Pancreas (tissue), 10 donors: Measurements from ENCODE around the gene CDH13. TPM values are rescaled to one million over a fixed set of nuclear protein-coding genes. Genes with fewer than 3 reads are reported as not detected.

Experiments used
- ATAC-seq, 4 donors: fragments of 200-7000 bp; cut with Tn5 transposase; one replicate each; pipeline versions ENCODE4 v1.8.0 to v1.9.1; 2020; ENCODE audit warnings: mild to moderate bottlenecking in 4 of 4, moderate library complexity in 4 of 4
- DNase-seq, 6 donors: peaks; one replicate each; pipeline ENCODE4 v3.0.0-alpha.2; 2020
- FAIRE-seq: peaks from 2 replicates; lab custom pipeline; 2012; peaks lifted over from hg19 to GRCh38; lab: Jason Lieb, UNC
- H3K27ac ChIP-seq, 4 donors: fragments of 200-600 bp; sonication (generic); 1 replicate in 3 of 4; 2 replicates in 1 of 4; pipeline versions ENCODE4 v1.5.0 to v1.8.0; 2020
- H3K27me3 ChIP-seq, 4 donors: fragments of 200-600 bp; one replicate each; pipeline ENCODE4 v1.8.0; 2021
- H3K36me3 ChIP-seq, 3 donors: fragments of 200-600 bp; sonication (generic) in 1 of 3; one replicate each; pipeline versions ENCODE4 v1.5.0 to v1.8.0; 2020 to 2021
- H3K4me1 ChIP-seq, 3 donors: fragments of 200-600 bp; one replicate each; pipeline ENCODE4 v1.8.0; 2021
- H3K4me3 ChIP-seq, 4 donors: fragments of 200-600 bp; sonication (generic) in 2 of 4; one replicate each; pipeline versions ENCODE4 v1.5.0 to v1.8.0; 2020 to 2021
- H3K9me3 ChIP-seq, 4 donors: fragments of 200-600 bp; one replicate each; pipeline ENCODE4 v1.8.0; 2021
- WGBS, 2 donors: extraction: QIAGEN DNeasy Blood & Tissue Kit; methylation state at CpG; one replicate each; pipeline ENCODE4 v1.1.7; 2013; 5-methylcytosine and 5-hydroxymethylcytosine counted together
- intact Hi-C, 3 donors: fragments of 100-400 bp; cut with DNase I; formaldehyde crosslinking; loops; one replicate each; pipeline versions ENCODE4 v1.11.1 to v1.14.2; 2022
- polyA plus RNA-seq, 2 donors: library from polyadenylated mRNA; stranded (reverse); fragments of 200-250 nt; gene quantifications; one replicate each; pipeline ENCODE4 v1.2.3, GENCODE V29; 2013
- total RNA-seq, 6 donors: library from RNA; stranded (reverse); fragmentation: NEBNext Ultra II Directional in 4 of 6; extraction: Animal tissue kit (Norgen Biotek cat#: 25700) in 4 of 6; gene quantifications; one replicate each; pipeline versions ENCODE4 v1.2.1 to v1.2.4, GENCODE V29; 2021 to 2023
- TF ChIP-seq, protein P1 (sequence below), 4 donors: fragments of 200-600 bp; sonication (generic) in 3 of 4; IDR thresholded peaks; one replicate each; pipeline versions ENCODE4 v1.5.0 to v1.8.0; 2021; ENCODE audit warnings: antibody characterized with exemption in 4 of 4
- donor health status: healthy with polysubstance abuse.
- donor health status: DM: no; HTN: no; CAD: no; lungs with moderate emphysema.
- donor health status: DM: no; HTN: no; CAD: no.
- donor health status: control.
- donor health status: control.
- donor health status: Bipolar disorder and iron deficiency.
- donor health status: DM: yes; HTN: yes; CAD: no.
- donor health status: DM: no; HTN: no; CAD: no.
- donor health status: DM: no; HTN: no; CAD: no.
- donor health status: DM: yes; HTN: yes; CAD: no.

The CDH13 gene
- total and polyA plus RNA-seq, 8 donors = 0.12 to 1.0 (median 0.37) TPM

DNA sequence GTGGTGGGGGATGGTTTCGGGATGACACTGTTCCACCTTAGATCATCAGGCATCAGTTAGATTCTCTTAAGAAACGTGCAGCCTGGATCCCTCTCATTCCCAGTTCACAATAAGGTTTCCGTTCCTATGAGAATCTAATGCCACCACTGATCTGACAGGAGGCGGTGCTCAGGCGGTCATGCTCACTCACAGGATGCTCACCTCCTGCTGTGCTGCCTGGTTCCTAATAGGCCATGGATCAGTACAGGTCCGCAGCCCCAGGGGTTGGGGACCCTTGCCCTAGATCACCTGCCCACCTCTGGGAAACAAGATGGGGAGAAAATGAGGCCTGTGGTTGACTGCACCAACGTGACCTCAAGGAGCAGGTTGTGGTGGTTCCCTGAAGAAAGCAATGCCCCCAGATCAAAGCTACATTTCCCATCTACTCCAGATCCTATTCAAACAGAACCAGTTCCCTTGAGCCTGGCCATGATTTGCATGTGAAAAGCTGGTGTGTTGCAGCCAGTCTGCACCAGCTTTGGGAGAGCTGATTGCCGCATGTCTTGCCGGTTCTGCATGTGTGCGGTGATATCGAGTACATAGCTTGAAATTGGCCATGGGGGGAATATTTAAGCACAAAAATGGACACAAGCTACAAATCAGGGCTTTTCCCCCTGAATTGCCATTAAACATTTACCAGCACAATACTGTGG is 997.8 kb downstream of the CDH13 start:
- TF ChIP-seq, protein P1, sequence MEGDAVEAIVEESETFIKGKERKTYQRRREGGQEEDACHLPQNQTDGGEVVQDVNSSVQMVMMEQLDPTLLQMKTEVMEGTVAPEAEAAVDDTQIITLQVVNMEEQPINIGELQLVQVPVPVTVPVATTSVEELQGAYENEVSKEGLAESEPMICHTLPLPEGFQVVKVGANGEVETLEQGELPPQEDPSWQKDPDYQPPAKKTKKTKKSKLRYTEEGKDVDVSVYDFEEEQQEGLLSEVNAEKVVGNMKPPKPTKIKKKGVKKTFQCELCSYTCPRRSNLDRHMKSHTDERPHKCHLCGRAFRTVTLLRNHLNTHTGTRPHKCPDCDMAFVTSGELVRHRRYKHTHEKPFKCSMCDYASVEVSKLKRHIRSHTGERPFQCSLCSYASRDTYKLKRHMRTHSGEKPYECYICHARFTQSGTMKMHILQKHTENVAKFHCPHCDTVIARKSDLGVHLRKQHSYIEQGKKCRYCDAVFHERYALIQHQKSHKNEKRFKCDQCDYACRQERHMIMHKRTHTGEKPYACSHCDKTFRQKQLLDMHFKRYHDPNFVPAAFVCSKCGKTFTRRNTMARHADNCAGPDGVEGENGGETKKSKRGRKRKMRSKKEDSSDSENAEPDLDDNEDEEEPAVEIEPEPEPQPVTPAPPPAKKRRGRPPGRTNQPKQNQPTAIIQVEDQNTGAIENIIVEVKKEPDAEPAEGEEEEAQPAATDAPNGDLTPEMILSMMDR (IDR thresholded peaks at IDR 0.05) = no peak
- Histone ChIP-seq H3K9me3 (no peaks in the 10 kb centered on the region), H3K4me1 (no peaks in the 10 kb centered on the region), H3K36me3 (no peaks in the 10 kb centered on the region), H3K27ac (no peak overlapping the region), H3K27me3 (no peaks in the 10 kb centered on the region), H3K4me3 (no peak overlapping the region)
- ATAC-seq (no peak), FAIRE-seq (no peak), DNase-seq (no peak)
- intact Hi-C loops = no loop called here
- 54 to 65% methylated on average over 11 of the region's 11 CpGs for WGBS, 2 donors

DNA sequence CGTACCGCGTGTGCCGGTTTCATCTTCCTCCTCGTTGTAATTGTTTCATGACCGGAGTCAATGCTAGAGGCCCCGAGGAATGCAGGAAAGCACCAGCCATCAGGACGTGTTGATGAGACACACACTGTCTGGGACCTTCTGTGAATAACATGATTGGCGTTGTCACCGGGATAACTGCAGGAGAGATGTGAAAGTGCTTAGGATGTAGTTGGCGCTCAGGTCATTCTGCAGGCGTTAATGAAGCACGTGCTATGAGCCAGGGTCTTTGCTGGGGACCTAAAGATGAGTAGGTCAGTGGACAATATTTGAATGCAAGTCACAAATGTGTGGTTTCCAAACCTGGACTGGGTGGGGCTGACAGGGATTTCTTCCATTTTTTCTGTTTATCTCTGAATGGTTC is 999.4 kb downstream of the CDH13 start:
- TF ChIP-seq, protein P1 (IDR thresholded peaks at IDR 0.05) = no peak
- intact Hi-C loops = no loop called here
- Histone ChIP-seq H3K4me1 (no peaks in the 10 kb centered on the region), H3K4me3 (no peak overlapping the region), H3K27ac (no peak overlapping the region), H3K36me3 (no peaks in the 10 kb centered on the region), H3K27me3 (no peaks in the 10 kb centered on the region), H3K9me3 (no peaks in the 10 kb centered on the region)
- FAIRE-seq (no peak), ATAC-seq (no peak), DNase-seq (no peak)
- WGBS, 2 donors = 71 to 80% methylated on average over 13 of the region's 13 CpGs

DNA sequence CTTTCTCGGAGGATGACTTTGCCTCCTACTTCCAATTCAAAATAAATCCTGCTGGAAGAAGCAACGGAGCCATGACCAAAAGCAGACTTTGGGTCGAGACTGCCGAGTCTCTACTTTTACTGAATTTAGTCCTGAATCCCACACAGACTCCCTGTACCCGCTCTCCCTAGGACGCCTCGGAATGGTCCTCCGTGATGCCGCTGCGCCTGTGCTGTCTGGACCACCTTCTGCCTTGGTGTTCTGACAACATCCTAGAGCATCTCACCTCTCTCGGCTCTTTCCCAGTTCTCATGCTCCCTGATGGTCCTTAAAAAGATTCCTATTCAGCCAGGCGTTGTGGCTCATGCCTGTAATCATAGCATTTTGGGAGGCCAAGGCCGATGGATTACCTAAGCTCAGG is 999.9 kb downstream of the CDH13 start:
- H3K4me1 ChIP-seq = no peaks in the 10 kb centered on the region
- no peak overlapping the region for H3K4me3 ChIP-seq
- intact Hi-C loops = no loop called here
- no peaks in the 10 kb centered on the region for H3K9me3 ChIP-seq
- no peak for FAIRE-seq
- no peak for DNase-seq
- TF ChIP-seq, protein P1 (IDR thresholded peaks at IDR 0.05) = no peak
- no peaks in the 10 kb centered on the region for H3K36me3 ChIP-seq
- H3K27me3 ChIP-seq = no peaks in the 10 kb centered on the region
- ATAC-seq = no peak
- 65 to 75% methylated on average over 13 of the region's 13 CpGs for WGBS, 2 donors
- H3K27ac ChIP-seq = no peak overlapping the region

DNA sequence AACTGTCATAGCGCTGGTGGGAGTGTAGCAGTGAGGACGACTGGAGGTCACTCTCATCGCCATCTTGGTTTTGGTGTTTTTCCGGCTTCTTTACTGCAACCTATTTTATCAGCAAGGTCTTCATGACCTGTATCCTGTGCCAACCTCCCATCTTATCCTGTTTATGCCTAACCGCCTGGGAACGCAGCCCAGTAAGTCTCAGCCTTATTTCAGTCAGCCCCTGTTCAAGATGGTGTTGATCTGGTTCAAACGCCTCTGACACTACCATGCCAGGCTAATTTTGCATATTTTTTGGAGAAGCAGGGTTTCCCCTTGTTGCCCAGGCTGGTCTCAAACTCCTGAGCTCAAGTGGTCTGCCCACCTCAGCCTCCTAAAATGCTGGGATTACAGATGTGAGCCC is 1001.2 kb downstream of the CDH13 start:
- no peak for FAIRE-seq
- DNase-seq = no peak
- Histone ChIP-seq H3K4me1 (no peaks in the 10 kb centered on the region), H3K4me3 (no peak overlapping the region), H3K27me3 (no peaks in the 10 kb centered on the region), H3K27ac (no peak overlapping the region), H3K9me3 (no peaks in the 10 kb centered on the region), H3K36me3 (no peaks in the 10 kb centered on the region)
- intact Hi-C loops = no loop called here
- no peak for ATAC-seq
- TF ChIP-seq, protein P1 (IDR thresholded peaks at IDR 0.05) = no peak
- WGBS, 2 donors = 68 to 69% methylated on average over 7 of the region's 7 CpGs

DNA sequence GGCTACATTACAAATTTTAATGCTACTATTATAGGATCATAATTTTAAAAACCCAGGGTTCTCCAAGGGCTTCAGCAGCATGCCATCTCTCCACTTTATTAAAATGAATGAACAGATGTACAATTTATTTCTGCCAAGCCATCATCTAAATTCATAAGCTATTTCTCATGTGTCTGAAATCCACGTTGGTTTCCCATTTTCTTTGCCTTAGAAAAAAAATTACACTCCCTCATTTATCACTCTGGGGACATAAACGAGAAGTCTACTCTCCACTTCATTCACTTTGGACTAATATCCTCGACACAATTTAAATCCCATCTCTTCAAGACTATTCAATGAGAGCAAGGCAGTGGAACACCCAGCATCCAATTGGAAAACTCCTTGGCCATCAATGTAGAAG is 1002.7 kb downstream of the CDH13 start:
- no peak for FAIRE-seq
- TF ChIP-seq, protein P1 (IDR thresholded peaks at IDR 0.05) = no peak
- WGBS, 2 donors = 31 to 34% methylated on average over 3 of the region's 3 CpGs
- Histone ChIP-seq H3K9me3 (no peaks in the 10 kb centered on the region), H3K4me3 (no peak overlapping the region), H3K27ac (no peak overlapping the region), H3K27me3 (no peaks in the 10 kb centered on the region), H3K4me1 (no peaks in the 10 kb centered on the region), H3K36me3 (no peaks in the 10 kb centered on the region)
- intact Hi-C loops = no loop called here
- ATAC-seq = no peak
- DNase-seq = no peak
